HepG2 (cell line): ENCODE measurements around the gene ACADSB. TPM values are rescaled to one million over a fixed set of nuclear protein-coding genes. Genes with fewer than 3 reads are reported as not detected.

ENCODE experiments used
- BRCA1 ChIP-seq: sonication (generic); formaldehyde crosslinking; IDR thresholded peaks from 2 replicates; pipeline ENCODE4 v1.4.0; 2020; ENCODE audit warnings: missing genetic modification reagents
- CCAR2 ChIP-seq: fragments of 200-400 bp; formaldehyde crosslinking; optimal IDR thresholded peaks from 2 replicates; pipeline ENCODE3; 2018; ENCODE audit warnings: low read depth, mild to moderate bottlenecking, low read length, moderate library complexity
- CREM ChIP-seq, 2 experiments: sonication (generic) in 1 of 2; formaldehyde crosslinking in 1 of 2; IDR thresholded peaks; 2 replicates each; pipeline versions ENCODE4 v1.4.0 to v1.6.1; 2016 to 2020; ENCODE audit warnings: antibody characterized with exemption in 1 of 2, mild to moderate bottlenecking in 1 of 2, missing genetic modification reagents in 1 of 2
- GATAD2A ChIP-seq: IDR thresholded peaks from 2 replicates; pipeline ENCODE4 v1.6.1; 2016
- GZF1 ChIP-seq: sonication (generic); formaldehyde crosslinking; IDR thresholded peaks from 2 replicates; pipeline ENCODE4 v1.5.1; 2020; ENCODE audit warnings: mild to moderate bottlenecking, missing genetic modification reagents
- HBP1 ChIP-seq: IDR thresholded peaks from 2 replicates; pipeline ENCODE4 v1.6.1; 2016; ENCODE audit warnings: low read depth, control low read depth
- KLF13 ChIP-seq: sonication (generic); formaldehyde crosslinking; IDR thresholded peaks from 2 replicates; pipeline ENCODE4 v1.4.0; 2020; ENCODE audit warnings: mild to moderate bottlenecking, missing genetic modification reagents
- MBD4 ChIP-seq: IDR thresholded peaks from 2 replicates; pipeline ENCODE4 v1.6.1; 2012; ENCODE audit warnings: low read length, inconsistent platforms, borderline replicate concordance
- PHB2 ChIP-seq: fragments of 450-650 bp; IDR thresholded peaks from 2 replicates; pipeline ENCODE4 v1.6.1; 2018; ENCODE audit not compliant: partially characterized antibody
- SMAD3 ChIP-seq: sonication (generic); formaldehyde crosslinking; IDR thresholded peaks from 2 replicates; pipeline ENCODE4 v1.4.0; 2020; ENCODE audit warnings: missing genetic modification reagents
- ZNF101 ChIP-seq: sonication (generic); formaldehyde crosslinking; IDR thresholded peaks from 2 replicates; pipeline ENCODE4 v1.4.0; 2020; ENCODE audit warnings: mild to moderate bottlenecking, low read depth, missing genetic modification reagents, borderline replicate concordance
- ZNF253 ChIP-seq: sonication (generic); formaldehyde crosslinking; IDR thresholded peaks from 2 replicates; pipeline ENCODE4 v1.8.0; 2022; ENCODE audit warnings: mild to moderate bottlenecking, missing genetic modification reagents, borderline replicate concordance
- ZNF496 ChIP-seq: sonication (generic); formaldehyde crosslinking; IDR thresholded peaks from 2 replicates; pipeline ENCODE4 v1.8.1; 2023; ENCODE audit warnings: mild to moderate bottlenecking, moderate library complexity, missing genetic modification reagents; ENCODE audit not compliant: insufficient replicate concordance
- polyA plus RNA-seq, 8 experiments: library from polyadenylated mRNA; depleted of rRNA in 3 of 8; stranded (reverse) in 7 of 8; unstranded in 1 of 8; fragments of >200 nt; fragmentation: Illumina TruSeq in 4 of 8; extraction: Trizol in 4 of 8; gene quantifications; 2 replicates each; pipeline versions ENCODE4 v1.2.1 to v1.2.3, GENCODE V29; 2011 to 2016; ENCODE audit warnings: low read depth in 4 of 8, missing spikeins in 1 of 8, mixed read lengths in 1 of 8; ENCODE audit not compliant: insufficient read depth in 1 of 8
- total RNA-seq, 5 experiments: library from RNA; depleted of rRNA; stranded (reverse); fragments of >200 nt; fragmentation: Illumina TruSeq; extraction: Trizol; gene quantifications; 2 replicates each; pipeline ENCODE4 v1.2.3, GENCODE V29; 2016; ENCODE audit warnings: low read depth in 1 of 5
- TF ChIP-seq, protein P1 (sequence below): sonication (generic); formaldehyde crosslinking; IDR thresholded peaks from 2 replicates; pipeline ENCODE4 v1.5.0; 2020; ENCODE audit warnings: missing genetic modification reagents, mild to moderate bottlenecking, borderline replicate concordance
- TF ChIP-seq, protein P2 (sequence below): sonication (generic); formaldehyde crosslinking; IDR thresholded peaks from 2 replicates; pipeline ENCODE4 v1.9.0; 2021; ENCODE audit warnings: mild to moderate bottlenecking, missing genetic modification reagents
- TF ChIP-seq, protein P3 (sequence below): sonication (generic); formaldehyde crosslinking; IDR thresholded peaks from 2 replicates; pipeline ENCODE4 v1.4.0; 2020; ENCODE audit warnings: missing genetic modification reagents

The ACADSB gene
- total and polyA plus RNA-seq, 2 of the 13 experiments (the other 11 are each of a cell fraction or from before 2014, with no cell fraction given): 80.0 to 87.6 TPM

GRCh38 chr10:123038782-123039631 lies 30.2 kb downstream of the ACADSB start (continued):
- TF ChIP-seq KLF13 (no peak), ZNF101 (CRISPR knock-in tag) (no peak), BRCA1 (no peak), ZNF496 (CRISPR knock-in tag) (no peak), CREM (IDR thresholded peaks at IDR 0.05) (no peak), CREM (CRISPR knock-in tag; IDR thresholded peaks at IDR 0.05) (no peak), SMAD3 (CRISPR knock-in tag) (no peak), PHB2 (no peak), ZNF253 (no peak), CCAR2 (no peak), GZF1 (CRISPR knock-in tag) (no peak), MBD4 (no peak), GATAD2A (CRISPR knock-in tag) (peak; percentile 37; the same call in 1 of the 2 replicates), HBP1 (CRISPR knock-in tag) (no peak)
- TF ChIP-seq, protein P1, sequence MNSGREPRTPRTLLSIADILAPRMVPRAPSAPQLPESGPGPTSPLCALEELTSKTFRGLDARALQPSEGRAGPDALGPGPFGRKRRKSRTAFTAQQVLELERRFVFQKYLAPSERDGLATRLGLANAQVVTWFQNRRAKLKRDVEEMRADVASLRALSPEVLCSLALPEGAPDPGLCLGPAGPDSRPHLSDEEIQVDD (CRISPR knock-in tag): no peak
- TF ChIP-seq, protein P2, sequence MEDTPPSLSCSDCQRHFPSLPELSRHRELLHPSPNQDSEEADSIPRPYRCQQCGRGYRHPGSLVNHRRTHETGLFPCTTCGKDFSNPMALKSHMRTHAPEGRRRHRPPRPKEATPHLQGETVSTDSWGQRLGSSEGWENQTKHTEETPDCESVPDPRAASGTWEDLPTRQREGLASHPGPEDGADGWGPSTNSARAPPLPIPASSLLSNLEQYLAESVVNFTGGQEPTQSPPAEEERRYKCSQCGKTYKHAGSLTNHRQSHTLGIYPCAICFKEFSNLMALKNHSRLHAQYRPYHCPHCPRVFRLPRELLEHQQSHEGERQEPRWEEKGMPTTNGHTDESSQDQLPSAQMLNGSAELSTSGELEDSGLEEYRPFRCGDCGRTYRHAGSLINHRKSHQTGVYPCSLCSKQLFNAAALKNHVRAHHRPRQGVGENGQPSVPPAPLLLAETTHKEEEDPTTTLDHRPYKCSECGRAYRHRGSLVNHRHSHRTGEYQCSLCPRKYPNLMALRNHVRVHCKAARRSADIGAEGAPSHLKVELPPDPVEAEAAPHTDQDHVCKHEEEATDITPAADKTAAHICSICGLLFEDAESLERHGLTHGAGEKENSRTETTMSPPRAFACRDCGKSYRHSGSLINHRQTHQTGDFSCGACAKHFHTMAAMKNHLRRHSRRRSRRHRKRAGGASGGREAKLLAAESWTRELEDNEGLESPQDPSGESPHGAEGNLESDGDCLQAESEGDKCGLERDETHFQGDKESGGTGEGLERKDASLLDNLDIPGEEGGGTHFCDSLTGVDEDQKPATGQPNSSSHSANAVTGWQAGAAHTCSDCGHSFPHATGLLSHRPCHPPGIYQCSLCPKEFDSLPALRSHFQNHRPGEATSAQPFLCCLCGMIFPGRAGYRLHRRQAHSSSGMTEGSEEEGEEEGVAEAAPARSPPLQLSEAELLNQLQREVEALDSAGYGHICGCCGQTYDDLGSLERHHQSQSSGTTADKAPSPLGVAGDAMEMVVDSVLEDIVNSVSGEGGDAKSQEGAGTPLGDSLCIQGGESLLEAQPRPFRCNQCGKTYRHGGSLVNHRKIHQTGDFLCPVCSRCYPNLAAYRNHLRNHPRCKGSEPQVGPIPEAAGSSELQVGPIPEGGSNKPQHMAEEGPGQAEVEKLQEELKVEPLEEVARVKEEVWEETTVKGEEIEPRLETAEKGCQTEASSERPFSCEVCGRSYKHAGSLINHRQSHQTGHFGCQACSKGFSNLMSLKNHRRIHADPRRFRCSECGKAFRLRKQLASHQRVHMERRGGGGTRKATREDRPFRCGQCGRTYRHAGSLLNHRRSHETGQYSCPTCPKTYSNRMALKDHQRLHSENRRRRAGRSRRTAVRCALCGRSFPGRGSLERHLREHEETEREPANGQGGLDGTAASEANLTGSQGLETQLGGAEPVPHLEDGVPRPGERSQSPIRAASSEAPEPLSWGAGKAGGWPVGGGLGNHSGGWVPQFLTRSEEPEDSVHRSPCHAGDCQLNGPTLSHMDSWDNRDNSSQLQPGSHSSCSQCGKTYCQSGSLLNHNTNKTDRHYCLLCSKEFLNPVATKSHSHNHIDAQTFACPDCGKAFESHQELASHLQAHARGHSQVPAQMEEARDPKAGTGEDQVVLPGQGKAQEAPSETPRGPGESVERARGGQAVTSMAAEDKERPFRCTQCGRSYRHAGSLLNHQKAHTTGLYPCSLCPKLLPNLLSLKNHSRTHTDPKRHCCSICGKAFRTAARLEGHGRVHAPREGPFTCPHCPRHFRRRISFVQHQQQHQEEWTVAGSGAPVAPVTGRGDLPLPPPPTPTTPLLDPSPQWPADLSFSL (CRISPR knock-in tag): no peak
- TF ChIP-seq, protein P3, sequence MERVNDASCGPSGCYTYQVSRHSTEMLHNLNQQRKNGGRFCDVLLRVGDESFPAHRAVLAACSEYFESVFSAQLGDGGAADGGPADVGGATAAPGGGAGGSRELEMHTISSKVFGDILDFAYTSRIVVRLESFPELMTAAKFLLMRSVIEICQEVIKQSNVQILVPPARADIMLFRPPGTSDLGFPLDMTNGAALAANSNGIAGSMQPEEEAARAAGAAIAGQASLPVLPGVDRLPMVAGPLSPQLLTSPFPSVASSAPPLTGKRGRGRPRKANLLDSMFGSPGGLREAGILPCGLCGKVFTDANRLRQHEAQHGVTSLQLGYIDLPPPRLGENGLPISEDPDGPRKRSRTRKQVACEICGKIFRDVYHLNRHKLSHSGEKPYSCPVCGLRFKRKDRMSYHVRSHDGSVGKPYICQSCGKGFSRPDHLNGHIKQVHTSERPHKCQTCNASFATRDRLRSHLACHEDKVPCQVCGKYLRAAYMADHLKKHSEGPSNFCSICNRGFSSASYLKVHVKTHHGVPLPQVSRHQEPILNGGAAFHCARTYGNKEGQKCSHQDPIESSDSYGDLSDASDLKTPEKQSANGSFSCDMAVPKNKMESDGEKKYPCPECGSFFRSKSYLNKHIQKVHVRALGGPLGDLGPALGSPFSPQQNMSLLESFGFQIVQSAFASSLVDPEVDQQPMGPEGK (CRISPR knock-in tag): no peak
